ENCODE measurements around the gene GBP5.
"Not testable (repeated sequence)": the region's sequence is repeated elsewhere in the genome, so short reads cannot be mapped to it uniquely, and the experiment has no call there.

The GBP5 gene

DNA sequence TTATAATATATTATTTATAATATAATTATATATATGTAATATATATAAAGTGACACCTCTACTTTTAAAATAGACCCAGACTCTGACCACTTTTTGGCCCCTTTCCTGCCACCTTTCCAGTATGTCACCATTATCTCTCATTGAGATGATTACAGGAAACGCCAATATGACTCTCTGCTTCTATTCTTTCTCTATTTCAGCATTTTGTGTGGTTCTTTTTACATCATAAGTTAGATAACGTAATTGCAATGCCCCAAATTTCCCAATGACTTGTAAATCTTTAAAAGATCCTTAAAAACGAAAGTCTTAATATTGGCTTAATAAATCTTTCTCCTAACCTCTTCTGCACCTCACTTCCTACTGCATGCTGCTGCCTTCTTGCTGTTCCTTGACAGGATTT, 8.1 kb upstream of the GBP5 start:
- no peak for DNase-seq (ENCODE audit: low read depth)

DNA sequence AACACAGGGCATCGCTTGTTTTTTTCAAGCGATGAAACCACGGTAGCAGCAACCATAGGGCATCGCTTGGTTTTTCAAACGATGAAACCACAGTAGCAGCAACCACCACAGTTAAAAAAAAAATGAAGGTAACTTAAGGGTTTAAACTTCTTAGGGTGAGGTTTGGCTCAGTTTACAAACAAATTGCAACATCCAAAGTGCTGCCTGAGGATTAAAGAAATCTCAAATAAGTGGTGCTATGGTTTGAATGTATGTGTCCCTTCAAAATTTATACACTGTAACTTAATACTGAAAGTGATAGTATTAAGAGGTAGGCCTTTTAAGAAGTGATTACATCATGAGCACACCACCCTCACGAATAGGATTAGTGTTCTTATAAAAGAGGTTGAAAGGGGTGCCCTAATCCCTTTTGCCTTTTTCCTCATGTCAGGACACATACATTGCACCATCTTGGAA, 6.4 kb upstream of the GBP5 start:
- DNase-seq (ENCODE audit: low read depth): no peak

DNA sequence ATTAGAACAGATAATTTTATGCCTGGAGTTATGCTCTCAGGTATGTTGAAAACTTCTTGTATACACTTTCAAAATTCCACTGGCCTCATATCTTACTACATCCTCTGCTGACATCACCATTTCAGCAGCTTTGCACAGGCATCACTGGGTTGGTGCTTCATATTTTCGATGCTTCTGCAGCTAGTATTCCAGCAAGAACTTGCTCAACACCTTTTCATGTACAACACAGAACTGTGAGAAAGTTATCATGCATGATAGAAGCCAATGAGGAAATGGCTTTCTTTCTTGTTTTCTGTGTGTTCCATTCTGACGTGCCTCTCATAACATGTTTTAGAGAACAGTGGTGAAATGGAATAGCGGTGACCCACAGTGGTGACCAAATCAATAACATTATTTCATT, 5.1 kb upstream of the GBP5 start:
- DNase-seq (ENCODE audit: low read depth): no peak

DNA sequence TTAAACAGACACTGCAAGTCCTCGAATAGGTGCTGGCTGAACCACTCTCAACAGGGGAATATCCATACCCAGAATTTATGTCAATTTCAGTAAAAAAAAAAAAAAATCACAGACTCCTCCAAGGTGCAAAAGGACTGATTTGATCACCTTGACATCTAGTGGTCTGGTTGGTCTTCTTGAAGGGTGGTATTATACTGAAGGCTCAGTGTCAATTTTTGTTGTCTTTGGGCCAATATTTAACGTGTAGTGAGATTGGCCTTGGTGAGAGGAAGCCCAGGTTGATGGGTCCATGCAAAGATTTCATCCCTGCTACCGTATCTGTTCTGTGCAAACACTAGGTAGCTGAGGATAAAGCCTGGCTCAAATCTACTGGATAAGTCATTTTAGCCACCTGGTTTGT, 4.0 kb upstream of the GBP5 start:
- DNase-seq (ENCODE audit: low read depth): peak; percentile 5

DNA sequence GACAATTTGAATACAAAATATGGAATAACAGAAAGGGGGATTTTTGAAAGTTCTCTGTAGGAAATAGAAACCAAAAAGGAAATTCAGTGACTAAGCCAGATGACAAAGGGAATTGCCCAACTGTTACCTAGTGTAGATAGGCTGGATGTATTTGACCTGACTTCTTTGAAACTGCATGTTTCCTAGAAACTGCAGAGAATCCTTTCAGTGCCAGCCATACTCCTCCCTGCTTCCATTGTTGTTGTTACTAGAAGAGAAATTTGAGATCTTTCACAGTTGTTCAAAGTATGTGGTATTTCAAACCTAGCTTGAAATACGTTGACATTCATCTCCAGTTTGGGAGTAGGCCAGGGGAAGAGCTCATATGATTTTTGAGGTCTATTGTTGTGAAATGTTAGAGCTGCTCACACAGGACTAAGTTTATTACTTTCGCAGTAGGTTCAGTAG, 1.8 kb upstream of the GBP5 start:
- DNase-seq (ENCODE audit: low read depth): peak; percentile 59

DNA sequence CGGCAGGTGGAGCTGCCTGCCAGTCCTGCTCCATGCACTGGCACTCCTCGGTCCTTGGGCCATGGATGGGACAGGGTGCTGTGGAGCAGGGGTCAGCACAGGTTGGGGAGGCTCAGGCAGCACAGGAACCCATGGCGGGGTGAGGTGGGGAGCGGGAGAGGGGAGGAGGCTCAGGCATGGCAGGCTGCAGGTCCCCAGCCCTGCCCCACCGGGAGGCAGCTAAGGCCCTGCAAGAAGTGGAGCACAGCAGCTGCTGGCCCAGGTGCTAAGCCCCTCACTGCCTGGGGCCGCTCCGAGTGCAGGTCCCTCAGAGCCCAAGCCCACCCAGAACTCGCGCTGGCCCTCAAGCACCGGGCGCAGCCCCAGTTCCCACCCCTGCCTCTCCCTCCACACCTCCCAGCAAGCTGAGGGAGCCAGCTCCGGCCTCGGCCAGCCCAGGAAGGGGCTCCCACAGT, 691 bp upstream of the GBP5 start:
- no peak for DNase-seq (ENCODE audit: low read depth)

DNA sequence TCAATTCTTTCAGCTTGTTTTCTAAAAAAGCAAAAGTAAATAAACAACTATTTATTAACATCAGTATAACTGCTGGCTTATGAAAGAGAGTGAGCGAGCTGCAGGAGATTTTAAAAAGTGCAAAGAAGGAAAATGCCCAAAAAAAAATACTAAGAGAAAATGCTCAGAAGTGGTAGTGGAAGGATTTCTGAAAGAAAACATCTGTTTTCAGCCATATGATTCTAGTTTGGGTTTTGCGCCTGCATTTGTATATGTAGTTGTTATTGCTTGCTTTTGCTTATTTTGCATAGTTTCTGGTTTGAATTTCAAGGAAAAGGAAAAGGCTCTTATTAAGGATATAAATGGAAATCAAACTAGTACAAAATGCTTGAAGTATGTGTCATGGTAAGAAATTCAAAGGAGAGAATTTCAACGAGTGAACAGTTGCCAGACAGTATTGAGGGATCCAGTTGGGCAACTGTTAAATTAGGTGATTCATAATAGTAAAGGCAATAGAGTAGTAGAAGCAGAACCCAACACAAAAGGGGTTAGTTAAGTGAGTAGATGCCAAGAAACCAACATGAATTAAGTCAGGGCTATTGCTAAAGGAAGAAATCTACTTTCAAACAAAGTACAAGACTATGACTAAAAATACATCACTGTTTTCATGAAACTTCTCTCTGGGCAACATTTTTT, 1.2 kb downstream of the GBP5 start:
- DNase-seq (ENCODE audit: low read depth): peak; percentile 79

DNA sequence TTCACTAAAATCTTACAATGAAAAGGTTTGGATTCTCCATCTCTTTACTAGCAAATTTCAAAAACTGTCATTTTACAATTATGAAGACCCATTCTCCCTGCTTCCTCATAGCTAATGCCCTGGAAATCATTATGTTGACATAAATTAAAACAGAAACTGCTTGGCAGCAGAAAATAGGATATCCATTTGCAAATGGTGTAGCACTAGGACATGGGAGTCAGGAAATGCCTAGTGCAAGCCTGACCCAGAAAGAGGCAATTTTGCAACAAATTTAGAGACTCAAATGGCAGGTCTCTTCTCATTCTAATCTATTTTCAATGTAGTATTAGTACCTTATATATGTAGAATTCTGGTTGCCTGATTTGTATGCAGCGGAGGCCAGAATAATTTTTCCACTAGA, 2.2 kb downstream of the GBP5 start:
- no peak for DNase-seq (ENCODE audit: low read depth)

DNA sequence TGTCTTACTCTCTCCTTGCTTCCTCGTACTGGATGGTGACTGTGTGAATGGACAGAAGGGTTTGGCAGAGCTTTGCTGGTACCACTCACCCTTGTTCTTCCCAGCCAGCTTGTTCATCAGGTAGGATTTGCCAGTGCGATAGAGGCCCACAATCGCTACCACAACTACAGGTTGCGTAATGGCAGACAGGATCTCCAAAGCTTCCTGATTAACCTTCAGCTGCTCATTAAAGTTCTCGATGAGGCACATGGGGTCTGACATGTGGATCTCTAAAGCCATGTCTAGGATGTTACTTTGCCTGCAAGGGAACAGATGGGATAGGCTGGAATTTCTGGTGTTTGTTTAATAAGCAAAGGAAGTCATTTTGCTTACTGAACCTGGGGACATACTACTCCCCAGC, 3.4 kb downstream of the GBP5 start:
- DNase-seq (ENCODE audit: low read depth): no peak

DNA sequence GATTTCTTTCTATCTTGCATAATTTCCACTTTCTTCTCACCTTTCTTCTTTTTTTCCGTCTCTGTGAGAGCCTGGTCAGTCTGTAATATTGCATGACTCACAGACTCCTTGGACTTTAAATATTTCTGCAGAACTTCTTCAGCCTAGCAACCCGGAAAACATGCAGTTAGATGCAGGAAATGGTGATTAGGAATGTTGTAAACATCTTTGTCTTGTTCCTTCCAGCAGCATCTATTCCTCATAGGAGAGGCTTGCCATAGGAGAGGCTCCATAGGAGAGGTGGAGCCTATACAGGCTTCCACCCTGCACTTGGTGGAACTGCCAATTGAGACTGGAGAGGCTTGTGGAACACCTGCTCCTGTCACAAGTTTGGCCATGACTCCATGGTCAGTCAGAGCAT, 10.0 kb downstream of the GBP5 start:
- DNase-seq (ENCODE audit: low read depth): peak; percentile 83

DNA sequence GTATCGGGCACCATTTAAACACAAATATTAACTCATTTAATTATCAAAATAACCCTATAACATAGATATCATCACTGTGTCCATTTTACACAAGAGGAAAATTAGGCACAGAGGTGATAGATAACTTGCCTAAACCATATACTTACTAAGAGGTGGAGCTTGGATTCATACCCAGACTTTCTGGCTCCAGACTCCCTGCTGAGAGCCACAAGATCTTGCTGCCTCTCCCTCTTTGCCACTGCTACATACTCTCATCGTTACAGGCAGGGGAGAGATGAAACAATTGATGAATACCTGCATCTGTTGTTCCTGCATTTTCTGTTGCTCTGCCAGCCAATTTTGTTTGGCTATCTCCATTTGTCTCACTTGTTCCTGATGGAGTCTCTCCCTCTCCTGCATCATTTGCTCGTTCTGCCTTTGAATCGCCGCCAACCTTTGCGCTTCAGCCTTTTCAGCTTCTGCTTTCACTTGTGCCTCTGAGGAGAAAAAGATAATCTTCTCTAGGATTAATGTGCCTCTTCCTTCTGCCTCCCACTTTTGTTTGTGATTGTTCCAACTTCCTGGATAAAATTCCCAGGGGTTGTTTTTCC, 10.6 kb downstream of the GBP5 start:
- DNase-seq (ENCODE audit: low read depth): peak; percentile 31

DNA sequence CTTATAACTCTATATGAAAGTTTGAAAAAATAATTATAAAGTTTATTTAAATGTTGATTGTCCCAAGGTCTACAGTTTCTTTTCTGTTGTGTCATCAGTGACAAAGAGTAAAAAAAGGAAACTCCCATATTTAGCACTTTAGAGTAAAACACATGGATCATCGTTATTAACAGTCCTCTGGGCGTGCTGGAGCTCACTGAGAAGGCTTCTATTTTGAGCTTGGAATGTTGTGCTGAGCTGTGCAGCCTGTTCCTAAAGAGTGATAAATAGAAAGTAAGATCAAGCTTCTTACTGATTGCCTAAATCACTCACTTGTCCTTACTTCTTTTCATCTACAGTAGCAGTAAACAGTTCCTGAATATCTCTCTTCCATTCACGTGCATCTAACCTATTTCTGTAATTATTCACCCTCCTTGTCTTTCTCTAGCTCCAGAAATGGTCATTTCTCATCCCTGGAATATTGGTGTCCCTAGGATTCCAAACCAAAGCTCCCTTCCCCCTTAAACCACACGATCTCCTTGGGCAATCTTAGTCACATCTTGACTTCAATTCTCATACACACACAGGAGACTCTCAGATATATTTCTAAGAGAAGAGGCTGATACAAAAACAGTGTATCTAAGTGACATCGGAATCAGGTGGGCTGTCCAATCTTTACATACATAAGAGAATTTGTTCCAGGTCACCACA, 11.9 kb downstream of the GBP5 start:
- DNase-seq (ENCODE audit: low read depth): peak; percentile 75

DNA sequence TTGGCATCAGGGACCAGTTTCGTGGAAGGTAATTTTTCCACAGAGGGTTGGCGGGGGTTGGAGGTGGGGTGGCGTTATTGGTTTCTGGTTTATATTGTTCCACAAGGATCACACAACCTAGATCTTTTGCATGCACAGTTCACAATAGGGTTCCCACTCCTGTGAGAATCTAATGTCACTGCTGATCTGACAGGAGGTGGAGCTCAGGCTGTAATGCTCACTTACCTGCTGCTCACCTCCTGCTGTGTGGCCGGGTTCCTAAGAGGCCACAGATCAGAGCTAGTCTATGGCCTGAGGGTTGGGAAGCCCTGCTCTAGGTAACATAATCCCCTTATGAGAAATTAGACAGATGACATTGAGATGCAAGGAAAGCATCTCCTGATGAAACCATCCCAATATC, 12.6 kb downstream of the GBP5 start:
- no peak for DNase-seq (ENCODE audit: low read depth)

DNA sequence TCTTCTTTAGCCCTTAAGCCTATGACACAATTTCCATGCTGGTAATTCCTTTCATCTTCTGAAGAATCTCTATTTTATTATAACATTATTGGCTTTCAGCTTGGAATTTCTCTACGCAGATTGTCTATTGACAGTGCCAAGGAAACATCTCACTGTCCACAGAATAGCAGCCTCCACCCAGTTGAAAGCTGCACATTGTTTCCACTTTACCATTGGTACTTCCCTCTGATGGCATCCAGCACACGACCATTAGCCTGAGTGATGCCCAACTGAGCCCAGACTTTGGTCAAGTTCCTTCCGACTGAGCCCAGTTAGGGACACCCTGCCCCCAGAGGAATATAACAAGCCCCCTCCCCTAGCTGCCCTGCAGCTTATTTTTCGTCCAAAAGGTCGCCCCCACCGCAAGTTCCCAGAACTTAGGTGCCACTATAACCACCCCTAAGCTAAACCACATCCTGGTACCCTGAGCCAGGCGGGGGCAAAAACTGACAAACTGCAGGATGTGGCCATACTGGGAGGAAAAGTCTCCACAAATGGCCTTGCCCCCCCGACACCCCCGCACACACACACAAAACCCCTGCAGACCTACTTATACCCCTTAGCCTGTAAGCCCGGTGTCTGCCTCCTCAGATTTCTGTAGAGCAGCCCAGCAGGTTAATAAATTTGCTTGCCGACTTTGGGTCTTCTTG, 13.2 kb downstream of the GBP5 start:
- no peak for DNase-seq (ENCODE audit: low read depth)

DNA sequence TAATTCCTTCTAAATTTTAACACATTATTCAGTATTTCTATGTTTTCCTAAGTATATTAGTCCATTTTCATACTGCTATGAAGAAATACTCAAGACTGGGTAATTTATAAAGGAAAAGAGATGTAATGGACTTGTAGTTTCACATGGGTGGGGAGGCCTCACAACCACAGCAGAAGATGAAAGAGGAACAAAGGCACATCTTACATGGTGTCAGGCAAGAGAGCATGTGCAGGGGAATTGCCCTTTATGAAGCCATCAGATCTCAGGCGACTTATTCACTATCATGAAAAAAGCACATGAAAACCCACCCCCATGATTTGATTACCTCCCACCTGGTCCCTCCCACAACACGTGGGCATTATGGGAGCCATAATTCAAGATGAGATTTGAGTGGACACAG, 15.6 kb downstream of the GBP5 start:
- DNase-seq (ENCODE audit: low read depth): no peak

DNA sequence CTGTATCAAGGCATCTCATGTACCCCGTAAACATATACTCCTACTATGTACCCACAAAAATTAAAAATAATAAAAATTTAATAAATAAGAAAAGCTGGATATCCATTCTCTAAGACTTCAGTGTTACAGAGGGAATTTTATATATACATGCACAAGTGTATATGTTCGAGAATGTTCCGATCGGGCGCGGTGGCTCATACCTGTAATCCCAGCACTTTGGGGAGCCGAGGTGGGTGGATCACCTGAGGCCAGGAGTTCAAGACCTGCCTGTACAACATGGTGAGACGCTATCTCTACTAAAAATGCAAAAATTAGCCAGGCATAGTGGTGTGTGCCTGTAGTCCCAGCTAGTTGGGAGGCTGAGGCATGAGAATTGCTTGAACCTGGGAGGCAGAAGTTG, 17.1 kb downstream of the GBP5 start:
- DNase-seq (ENCODE audit: low read depth): not testable (repeated sequence)

DNA sequence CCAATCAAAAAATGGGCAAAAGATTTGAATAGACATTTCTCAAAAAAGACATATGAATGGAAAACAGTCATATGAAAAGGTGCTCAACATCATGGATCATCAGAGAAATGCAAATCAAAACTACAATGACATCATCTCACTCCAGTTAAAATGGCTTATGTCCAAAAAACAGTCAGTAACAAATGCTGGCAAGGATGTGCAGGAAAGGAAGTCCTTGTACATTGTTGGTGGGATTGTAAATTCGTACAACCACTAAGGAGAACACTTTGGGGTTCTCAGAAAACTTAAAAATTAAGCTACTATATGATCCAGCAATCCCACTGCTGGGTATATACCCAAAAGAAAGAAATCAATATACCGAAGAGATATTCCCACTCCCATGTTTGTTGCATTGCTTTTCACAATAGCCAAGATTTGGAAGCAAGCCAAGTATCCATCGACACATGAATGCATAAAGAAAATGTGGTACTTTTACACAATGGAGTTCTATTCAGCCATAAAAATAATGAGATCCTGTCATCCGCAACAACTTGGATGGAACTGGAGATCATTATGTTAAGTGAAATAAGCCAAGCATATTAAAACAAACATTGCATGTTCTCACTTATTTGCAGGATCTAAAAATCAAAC, 17.9 kb downstream of the GBP5 start:
- no peak for DNase-seq (ENCODE audit: low read depth)

DNA sequence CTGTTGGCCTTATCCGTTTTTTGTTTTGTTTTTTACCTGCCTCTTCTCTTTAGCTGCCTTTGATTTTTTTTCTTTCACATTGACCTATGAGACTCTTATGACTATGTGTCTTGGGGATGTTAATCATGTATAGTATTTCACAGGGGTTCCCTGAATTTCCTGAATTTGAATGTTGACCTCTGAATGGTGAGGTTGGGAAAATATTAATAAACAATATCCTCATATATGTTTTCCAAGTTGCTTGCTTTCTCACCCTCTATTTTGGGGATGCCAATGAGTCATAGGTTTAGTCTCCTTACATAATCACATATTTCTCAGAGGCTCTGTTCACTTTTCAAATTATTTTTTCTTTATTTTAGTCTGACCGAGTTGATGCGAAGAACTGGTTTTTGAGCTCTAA, 29.6 kb downstream of the GBP5 start:
- no peak for DNase-seq (ENCODE audit: low read depth)

Data from EH (cell line).